HG03460 (cell line): Measurements from ENCODE around the gene DTD1.

Source experiments
- ATAC-seq: cut with Tn5 transposase; IDR thresholded peaks from one replicate; pipeline ENCODE4 v1.9.1; 2021; ENCODE audit not compliant: unreplicated experiment

DTD1 gene

GRCh38 chr20:18614244-18614643 lies 26.4 kb downstream of the DTD1 start:
- no peak for ATAC-seq

- no peak for ATAC-seq
These were observed 27.3 kb downstream of the DTD1 start for GRCh38 chr20:18615020-18615650.

- no peak for ATAC-seq
These were observed 33.1 kb downstream of the DTD1 start for GRCh38 chr20:18621004-18621403.

- ATAC-seq = no peak
These were observed 35.5 kb downstream of the DTD1 start for GRCh38 chr20:18623156-18623910.

GRCh38 chr20:18624948-18625347 lies 37.1 kb downstream of the DTD1 start:
- ATAC-seq = no peak

GRCh38 chr20:18625907-18626655 lies 38.2 kb downstream of the DTD1 start:
- ATAC-seq = no peak

GRCh38 chr20:18628330-18628920 lies 40.6 kb downstream of the DTD1 start:
- no peak for ATAC-seq

- ATAC-seq = peak; percentile 97
These were observed 44.4 kb downstream of the DTD1 start for GRCh38 chr20:18632196-18632789.

- ATAC-seq = no peak
These were observed 45.6 kb downstream of the DTD1 start for GRCh38 chr20:18633411-18633810.

- no peak for ATAC-seq
These were observed 46.6 kb downstream of the DTD1 start for GRCh38 chr20:18634501-18634900.

GRCh38 chr20:18635380-18635779 lies 47.5 kb downstream of the DTD1 start:
- ATAC-seq = no peak

GRCh38 chr20:18637224-18637623 lies 49.4 kb downstream of the DTD1 start:
- no peak for ATAC-seq

- no peak for ATAC-seq
These were observed 50.9 kb downstream of the DTD1 start for GRCh38 chr20:18638768-18639167.

- ATAC-seq = no peak
These were observed 51.7 kb downstream of the DTD1 start for GRCh38 chr20:18639501-18639979.

- ATAC-seq = no peak
These were observed 57.4 kb downstream of the DTD1 start for GRCh38 chr20:18645196-18645745.

- ATAC-seq = no peak
These were observed 58.0 kb downstream of the DTD1 start for GRCh38 chr20:18645851-18646250.

GRCh38 chr20:18647777-18648176 lies 59.9 kb downstream of the DTD1 start:
- ATAC-seq = no peak

GRCh38 chr20:18650224-18650623 lies 62.4 kb downstream of the DTD1 start:
- no peak for ATAC-seq

GRCh38 chr20:18653736-18654447 lies 66.0 kb downstream of the DTD1 start:
- ATAC-seq = no peak

GRCh38 chr20:18654448-18654773 lies 66.6 kb downstream of the DTD1 start:
- ATAC-seq = no peak
